Measurements from ENCODE around the gene PRELID2.
A peak's percentile ranks its signal among the peaks of the same experiment; 100 is the strongest.
"Not testable (repeated sequence)": the region's sequence is repeated elsewhere in the genome, so short reads cannot be mapped to it uniquely, and the experiment has no call there.

Gene PRELID2

GRCh38 chr5:145834917-145835847 lies at the start of gene PRELID2:
Gene PRELID2, minus strand, starts transcription at chr5:145835342. Its CDS starts 91 bp downstream, at chr5:145835251.
- DNase-seq, result peak in 50 of 51 donors; percentile 18 to 80 (median 55)

DNA sequence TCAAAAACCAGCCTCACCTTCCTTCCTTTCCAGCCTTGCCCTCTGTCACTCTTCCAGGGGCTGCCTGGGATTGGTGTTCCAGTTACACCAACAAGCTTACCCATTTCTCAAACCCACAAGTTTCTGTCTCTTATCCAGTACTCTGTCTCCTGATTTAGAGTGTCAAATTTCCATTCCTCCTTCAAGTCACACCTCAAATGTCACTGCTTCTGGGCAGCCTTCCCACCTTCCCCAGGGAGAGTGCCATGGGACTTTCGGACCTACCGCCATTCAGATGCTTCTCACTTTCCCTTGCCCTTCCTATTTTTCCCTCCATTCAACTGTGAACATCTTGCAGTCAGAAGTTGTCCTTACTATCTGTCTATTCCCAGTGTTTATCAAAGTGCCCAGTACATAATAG lies 39.6 kb upstream of the PRELID2 start:
- DNase-seq, result no peak

DNA sequence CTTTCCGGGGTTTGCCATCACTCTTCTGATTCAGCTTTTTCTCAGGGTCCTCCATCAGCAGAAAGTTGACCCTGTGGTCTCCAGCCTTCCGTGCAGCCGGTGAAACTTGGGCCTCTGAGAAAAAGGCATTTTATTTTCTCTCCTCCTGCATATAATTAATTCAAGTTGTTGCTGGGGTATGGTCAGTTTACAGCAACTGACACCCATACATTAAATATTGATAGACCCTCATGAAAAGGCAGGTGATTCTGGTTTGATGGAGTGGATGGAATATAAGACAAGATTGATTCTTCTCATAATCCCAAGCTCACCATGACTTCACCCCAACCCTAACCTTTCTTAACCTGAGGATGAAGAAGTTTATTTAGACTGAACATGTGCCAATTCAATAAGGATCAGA lies 37.8 kb upstream of the PRELID2 start, which contains the start of gene GRXCR2:
TSS of gene GRXCR2 (minus strand) at position 101 of the 400 bp plus-strand sequence. CDS start at position 55, 46 bp downstream.
- DNase-seq, result no peak

GRCh38 chr5:145872486-145872885 lies 37.3 kb upstream of the PRELID2 start:
- no peak for DNase-seq

- no peak for DNase-seq
Measured at GRCh38 chr5:145869753-145870152, 34.6 kb upstream of the PRELID2 start.

- DNase-seq, result no peak
Measured at GRCh38 chr5:145867806-145868205, 32.7 kb upstream of the PRELID2 start.

- not testable (repeated sequence) for DNase-seq
Measured at GRCh38 chr5:145864432-145864831, 29.3 kb upstream of the PRELID2 start.

DNA sequence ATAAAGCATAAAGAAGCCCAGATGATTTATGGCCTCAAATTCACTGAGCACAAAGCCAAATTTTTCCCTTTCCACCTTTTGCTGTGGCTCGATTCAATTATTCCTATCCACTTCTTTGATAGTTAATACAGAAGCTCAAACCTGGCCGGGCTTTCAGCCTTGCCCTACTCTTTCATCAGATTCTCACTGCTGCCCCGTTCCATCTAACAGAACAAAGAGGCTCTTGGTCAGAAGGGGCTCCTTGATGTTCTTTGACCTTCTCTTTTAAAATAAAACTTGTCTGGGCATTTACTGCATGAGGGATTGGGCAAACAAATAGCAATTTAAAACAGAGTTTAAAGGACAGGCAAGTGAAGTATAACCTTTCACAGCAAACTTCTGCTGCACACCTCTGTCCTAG lies 27.9 kb upstream of the PRELID2 start:
- no peak for DNase-seq

DNA sequence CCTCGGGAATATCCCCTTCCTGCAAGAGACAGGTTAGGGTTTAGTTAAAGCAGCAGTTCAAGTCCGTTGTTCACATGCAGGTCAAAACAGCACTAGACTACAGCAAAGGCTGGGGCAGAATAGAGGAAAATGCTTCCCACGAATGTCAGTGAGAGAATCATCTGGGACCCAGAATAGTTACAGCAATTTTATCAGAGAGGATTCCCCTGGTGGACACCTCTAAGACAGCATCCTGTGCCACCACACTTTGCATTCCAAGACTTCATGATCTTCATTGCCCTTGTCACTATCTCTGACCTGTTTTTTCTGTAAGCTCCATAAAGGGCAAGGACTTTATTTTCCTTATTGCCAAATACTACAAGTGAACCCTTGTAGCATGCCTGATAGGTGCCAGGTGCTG lies 24.8 kb upstream of the PRELID2 start:
- DNase-seq, result no peak

DNA sequence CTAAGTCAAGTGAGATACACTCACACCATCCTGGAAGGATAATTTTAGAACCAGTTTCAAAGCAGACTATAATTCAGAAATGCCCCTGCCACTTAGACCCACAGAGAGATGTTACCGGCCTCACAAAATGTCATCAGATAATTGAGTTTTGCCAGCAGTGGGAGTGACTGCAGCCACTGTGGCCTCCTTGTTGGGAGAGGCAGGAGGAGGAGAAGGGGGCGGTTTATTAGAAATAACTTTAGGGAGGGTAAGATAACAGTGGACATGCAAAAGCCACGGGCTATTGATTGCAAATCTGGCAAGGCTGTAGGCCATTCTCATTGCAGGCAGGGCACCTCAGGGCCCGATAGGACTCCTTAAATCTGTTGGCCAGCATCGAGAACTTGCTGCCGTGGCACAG lies 24.3 kb upstream of the PRELID2 start:
- DNase-seq, result no peak

GRCh38 chr5:145858959-145859358 lies 23.8 kb upstream of the PRELID2 start:
- DNase-seq, result no peak

DNA sequence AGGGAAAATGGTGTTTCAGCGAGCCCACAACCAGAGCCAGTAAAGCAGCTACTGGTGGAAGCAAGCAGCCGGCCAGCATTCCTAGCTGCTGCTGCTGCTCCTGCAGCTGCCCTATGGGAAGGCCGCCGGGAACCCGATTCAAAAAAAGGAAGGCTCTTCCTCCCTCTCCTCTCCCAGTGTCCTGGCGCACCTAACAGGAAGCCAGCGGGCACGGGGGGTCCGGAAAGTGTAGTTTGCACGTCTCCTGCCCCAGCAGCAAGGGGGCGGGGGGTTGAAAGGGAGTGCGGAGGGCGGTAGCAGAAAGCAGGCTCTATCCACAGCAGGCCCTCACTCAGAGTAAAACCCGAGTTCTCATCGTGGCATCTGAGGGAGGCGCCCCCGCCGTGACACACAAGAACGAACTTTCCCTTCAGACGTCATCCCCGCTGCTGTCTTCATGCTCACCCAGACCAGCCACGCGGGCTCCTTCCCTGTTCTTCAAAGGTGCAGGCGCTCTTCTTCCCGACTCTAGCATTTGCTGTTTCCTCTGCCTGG lies 21.2 kb upstream of the PRELID2 start:
- peak in 21 of 51 donors; percentile 1 to 50 (median 17) for DNase-seq

DNA sequence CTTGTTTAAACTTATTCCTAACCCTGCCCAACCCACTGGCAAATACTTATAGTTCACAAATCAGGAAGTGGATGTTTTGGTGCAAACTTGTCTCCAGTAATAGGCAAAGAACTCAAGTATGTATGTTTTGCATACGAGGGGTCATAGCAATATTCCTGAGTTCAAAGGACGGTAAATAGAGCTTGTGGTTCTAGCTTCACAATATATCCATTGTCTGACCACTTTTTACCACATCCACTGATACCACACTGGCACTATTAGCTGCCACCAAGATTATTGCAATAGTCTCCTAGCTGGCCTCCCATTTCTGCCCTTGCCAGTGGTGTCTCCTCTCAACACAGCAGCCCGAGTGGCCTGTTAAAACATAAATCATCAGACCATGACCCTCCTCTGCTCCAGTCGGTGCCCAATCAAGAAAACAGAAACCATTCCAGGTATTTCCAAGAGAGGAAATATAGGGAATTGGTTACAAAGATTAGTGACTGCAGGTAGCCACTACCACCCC lies 20.7 kb upstream of the PRELID2 start:
- no peak for DNase-seq

DNA sequence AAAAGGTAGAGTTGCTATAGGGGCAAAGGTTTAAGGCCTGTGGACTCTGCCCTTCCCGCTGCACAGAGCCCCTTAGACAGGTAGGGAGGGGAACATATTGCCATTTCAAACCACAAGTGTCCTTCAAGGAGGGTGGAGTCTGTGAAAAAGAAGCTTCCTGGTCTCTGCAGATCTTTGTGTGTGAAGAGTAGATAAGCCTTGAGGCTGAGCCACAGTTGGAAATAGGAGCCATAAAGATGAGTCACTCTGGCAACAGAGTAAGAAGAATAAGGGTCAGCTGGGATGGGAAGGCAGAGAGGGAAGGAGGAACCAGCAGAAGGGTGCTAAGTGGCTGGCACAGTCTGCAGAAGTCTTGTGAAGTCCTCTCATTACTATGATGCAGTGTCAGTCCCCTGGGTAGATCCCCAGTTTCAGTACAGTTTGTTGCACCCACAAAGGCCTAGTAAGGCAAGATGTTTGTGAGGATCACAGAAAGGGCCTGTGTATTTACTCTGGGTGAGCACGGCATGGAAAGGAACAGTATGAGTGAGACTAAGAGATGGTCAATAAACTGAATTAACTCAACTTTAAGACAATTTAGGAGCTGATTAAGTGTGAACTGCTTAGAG lies 19.6 kb upstream of the PRELID2 start:
- DNase-seq, result no peak

DNA sequence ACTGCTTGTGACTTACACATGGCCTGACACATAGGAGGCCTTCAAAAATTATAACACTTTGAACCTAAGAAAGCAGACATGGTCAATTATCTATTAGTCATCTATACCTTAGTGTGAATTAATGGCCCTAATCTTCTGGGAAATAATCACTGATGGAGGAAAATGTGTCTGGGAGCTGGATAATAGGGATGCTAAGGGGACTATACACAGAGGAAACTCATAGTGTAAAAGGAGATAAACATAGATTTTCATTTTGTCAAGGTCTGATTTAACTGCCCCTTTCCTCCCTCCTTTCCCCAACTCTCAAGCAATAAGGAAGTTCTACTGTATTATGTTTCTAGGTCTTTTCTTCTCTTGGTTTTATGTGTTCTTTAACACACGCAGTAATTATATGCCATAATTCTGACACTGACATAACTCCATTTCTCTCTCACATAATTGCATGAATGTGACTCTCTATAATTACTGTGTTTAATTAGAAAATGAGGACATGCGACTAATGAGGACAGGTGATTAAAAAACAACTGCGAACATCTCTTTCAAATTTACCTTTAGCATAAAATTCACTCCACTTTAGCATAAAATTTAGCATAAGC lies 18.7 kb upstream of the PRELID2 start:
- no peak for DNase-seq

- DNase-seq, result no peak
Measured at GRCh38 chr5:145852990-145853389, 17.8 kb upstream of the PRELID2 start.

GRCh38 chr5:145848854-145849253 lies 13.7 kb upstream of the PRELID2 start:
- DNase-seq, result no peak

DNA sequence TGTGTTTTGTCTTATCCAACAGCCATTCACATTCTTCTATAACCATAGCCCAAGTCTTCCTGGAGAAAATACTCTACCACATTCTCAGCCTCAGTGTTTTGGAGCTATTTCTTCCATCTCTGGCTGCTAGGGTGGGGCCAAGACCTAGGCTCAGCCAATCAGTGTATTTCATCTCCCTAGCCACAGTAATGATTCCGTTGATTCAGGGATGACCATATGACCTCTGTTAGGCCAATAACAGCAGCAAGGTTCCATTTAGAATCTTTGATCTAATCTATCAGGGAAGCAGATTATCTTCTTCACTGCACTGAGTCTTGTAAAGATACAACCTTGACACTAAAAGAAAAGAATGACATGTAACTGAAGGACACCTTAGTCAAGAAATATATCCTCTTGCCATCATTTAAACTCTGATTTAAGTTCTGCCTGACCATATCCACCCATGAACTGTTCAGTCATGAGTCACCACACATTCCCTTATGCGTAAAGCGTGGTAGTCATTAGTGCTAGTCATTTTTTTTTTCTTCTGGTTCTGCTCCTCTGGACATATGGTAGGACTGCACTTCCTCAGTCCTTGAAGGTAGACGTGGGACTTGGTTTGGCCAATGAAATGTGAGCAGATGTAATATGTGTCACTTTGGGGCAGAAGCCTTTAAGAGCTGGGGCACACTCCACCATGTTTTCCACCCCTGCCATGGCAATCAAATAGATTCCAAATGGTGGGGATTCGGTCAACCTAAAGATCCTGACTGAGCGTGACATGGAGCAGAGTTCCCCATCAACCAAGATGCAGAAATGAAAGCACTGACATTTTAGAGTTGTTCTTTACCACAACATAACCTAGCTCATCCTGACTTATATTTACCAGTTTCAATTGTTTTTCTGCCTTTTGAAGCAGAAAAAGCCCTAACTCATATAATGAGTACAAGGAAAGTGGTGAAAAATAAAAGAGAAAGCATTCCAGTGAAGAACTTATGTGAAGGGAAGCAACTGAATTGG lies 12.7 kb upstream of the PRELID2 start:
- no peak for DNase-seq

DNA sequence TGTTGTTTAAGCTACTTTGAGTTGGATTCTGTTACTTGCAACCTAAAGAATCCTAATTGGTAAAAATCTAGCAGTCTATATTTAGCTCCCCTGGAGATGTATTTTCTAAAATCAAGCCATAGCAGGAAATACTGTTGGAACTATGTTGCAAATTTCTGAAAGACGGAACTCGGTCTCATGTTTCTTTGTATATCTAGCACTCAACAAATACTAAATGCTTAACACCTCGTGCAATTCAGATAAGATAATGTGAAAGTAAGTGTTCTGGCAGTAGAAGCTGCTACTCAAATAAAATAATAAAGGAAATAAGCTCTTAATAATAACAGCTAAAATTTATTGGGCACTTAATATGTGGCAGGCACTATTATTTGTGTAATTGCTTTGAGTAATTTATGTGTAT lies 10.9 kb upstream of the PRELID2 start:
- DNase-seq, result no peak

- no peak for DNase-seq
Measured at GRCh38 chr5:145841299-145841698, 6.2 kb upstream of the PRELID2 start.
